Esophagus squamous epithelium (tissue), 4 donors: ENCODE measurements around the gene RASSF7.

Source experiments
- POLR2A ChIP-seq, 4 donors: fragments of 450-650 bp; IDR thresholded peaks; one replicate each; pipeline ENCODE4 v1.6.1; 2017; ENCODE audit warnings: antibody characterized with exemption in 4 of 4, mild to moderate bottlenecking in 4 of 4, moderate library complexity in 3 of 4
- TF ChIP-seq, protein P1 (sequence below), 6 experiments: fragments of 450-650 bp in 4 of 6; fragments of 200-600 bp in 2 of 6; sonication (generic) in 2 of 6; IDR thresholded peaks; one replicate each; pipeline ENCODE4 v1.5.1; 2016 to 2019; ENCODE audit warnings: antibody characterized with exemption in 6 of 6, mild to moderate bottlenecking in 4 of 6, moderate library complexity in 4 of 6

DNA sequence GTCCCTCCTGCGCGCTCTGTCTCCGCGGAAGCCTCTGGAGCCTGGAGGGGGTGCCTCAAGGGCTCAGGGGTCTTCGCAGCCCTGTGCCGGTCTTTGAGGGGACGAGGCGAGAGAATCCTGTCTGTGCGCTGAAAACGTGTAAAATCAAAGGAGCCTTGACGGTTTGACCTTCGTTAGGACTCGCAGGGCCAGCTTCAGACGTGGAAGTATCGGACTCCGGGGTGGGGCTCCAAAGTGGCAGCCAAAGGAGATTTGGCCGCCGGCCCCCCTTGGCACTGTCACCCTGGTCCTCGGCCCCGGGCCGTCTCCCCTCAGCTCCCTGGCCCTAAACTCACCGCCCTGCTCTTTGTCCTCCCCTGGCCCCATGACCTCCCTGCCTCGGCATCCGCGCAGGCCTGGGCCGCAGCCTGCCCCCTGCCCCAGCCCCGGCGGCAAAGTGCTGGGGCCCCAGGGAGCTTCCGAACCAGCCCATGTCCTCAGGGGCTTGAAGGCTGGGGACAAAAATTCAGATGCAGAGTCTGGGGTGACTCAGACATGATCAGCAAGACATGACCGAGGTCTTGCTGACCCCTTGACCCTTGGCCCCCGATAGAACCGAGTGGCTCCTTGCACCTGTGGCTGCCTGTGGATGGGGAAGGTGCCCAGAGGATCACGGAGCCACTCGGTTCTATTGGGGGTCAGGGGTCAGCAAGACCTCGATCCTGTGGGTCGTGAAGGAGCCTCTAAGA is 8.6 kb downstream of the RASSF7 start:
- TF ChIP-seq, protein P1, sequence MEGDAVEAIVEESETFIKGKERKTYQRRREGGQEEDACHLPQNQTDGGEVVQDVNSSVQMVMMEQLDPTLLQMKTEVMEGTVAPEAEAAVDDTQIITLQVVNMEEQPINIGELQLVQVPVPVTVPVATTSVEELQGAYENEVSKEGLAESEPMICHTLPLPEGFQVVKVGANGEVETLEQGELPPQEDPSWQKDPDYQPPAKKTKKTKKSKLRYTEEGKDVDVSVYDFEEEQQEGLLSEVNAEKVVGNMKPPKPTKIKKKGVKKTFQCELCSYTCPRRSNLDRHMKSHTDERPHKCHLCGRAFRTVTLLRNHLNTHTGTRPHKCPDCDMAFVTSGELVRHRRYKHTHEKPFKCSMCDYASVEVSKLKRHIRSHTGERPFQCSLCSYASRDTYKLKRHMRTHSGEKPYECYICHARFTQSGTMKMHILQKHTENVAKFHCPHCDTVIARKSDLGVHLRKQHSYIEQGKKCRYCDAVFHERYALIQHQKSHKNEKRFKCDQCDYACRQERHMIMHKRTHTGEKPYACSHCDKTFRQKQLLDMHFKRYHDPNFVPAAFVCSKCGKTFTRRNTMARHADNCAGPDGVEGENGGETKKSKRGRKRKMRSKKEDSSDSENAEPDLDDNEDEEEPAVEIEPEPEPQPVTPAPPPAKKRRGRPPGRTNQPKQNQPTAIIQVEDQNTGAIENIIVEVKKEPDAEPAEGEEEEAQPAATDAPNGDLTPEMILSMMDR (IDR thresholded peaks at IDR 0.05), result no peak
- no peak for TF ChIP-seq POLR2A (IDR thresholded peaks at IDR 0.05)
